Keratinocyte (primary cell): ENCODE results near the gene ZNF346.

ENCODE experiments used
- CTCF ChIP-seq, 3 experiments: IDR thresholded peaks in 1 of 3; conservative IDR thresholded peaks in 1 of 3; optimal IDR thresholded peaks in 1 of 3; 2 replicates in 2 of 3; 3 replicates in 1 of 3; pipeline versions ENCODE3 to v1.5.1; 2011; ENCODE audit warnings: low read length in 3 of 3, mild to moderate bottlenecking in 3 of 3, moderate library complexity in 2 of 3, control low read depth in 1 of 3, inconsistent platforms in 1 of 3; ENCODE audit not compliant: insufficient read depth in 2 of 3; ENCODE audit errors: extremely low read depth in 1 of 3
- EZH2 ChIP-seq: IDR thresholded peaks from one replicate; pipeline ENCODE4 v1.6.1; 2012; ENCODE audit warnings: inconsistent platforms, mild to moderate bottlenecking, low read length, moderate library complexity

- TF ChIP-seq CTCF (optimal IDR thresholded peaks at IDR 0.05 in 1 of 3, IDR thresholded peaks at IDR 0.05 in 1 of 3, conservative IDR thresholded peaks at IDR 0.05 in 1 of 3; ENCODE audit: extremely low read depth in 1 of 3, insufficient read depth in 2 of 3, low read length in 3 of 3) (no peak), EZH2 (no peak)
These were observed 77.1 kb downstream of the ZNF346 start for GRCh38 chr5:177099422-177100093.
